ENCODE measurements around the gene TMCC2.

GRCh38 chr1:205287767-205288559 lies 60.2 kb downstream of the TMCC2 start:
- TF ChIP-seq, protein P1, sequence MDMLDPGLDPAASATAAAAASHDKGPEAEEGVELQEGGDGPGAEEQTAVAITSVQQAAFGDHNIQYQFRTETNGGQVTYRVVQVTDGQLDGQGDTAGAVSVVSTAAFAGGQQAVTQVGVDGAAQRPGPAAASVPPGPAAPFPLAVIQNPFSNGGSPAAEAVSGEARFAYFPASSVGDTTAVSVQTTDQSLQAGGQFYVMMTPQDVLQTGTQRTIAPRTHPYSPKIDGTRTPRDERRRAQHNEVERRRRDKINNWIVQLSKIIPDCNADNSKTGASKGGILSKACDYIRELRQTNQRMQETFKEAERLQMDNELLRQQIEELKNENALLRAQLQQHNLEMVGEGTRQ (IDR thresholded peaks at IDR 0.05; ENCODE audit: low read depth, low read length): no peak
- TF ChIP-seq CTCF (conservative IDR thresholded peaks at IDR 0.05; ENCODE audit: low read depth, low read length): no peak
- TF ChIP-seq BHLHE40 (IDR thresholded peaks at IDR 0.05; ENCODE audit: low read depth, low read length): no peak
- no peak for TF ChIP-seq POLR2A (IDR thresholded peaks at IDR 0.05; ENCODE audit: low read depth, low read length)
- TF ChIP-seq CEBPB (IDR thresholded peaks at IDR 0.05; ENCODE audit: low read depth, low read length): no peak
- TF ChIP-seq ELK1 (IDR thresholded peaks at IDR 0.05; ENCODE audit: borderline replicate concordance, low read depth, low read length): no peak
- no peak for TF ChIP-seq FOS (IDR thresholded peaks at IDR 0.05; ENCODE audit: low read depth, low read length)
- TF ChIP-seq RAD21 (IDR thresholded peaks at IDR 0.05; ENCODE audit: low read length): no peak
- TF ChIP-seq SMC3 (IDR thresholded peaks at IDR 0.05; ENCODE audit: low read depth, low read length): no peak
- TF ChIP-seq RCOR1 (IDR thresholded peaks at IDR 0.05; ENCODE audit: insufficient replicate concordance, low read length): no peak
- no peak for TF ChIP-seq MXI1 (IDR thresholded peaks at IDR 0.05; ENCODE audit: borderline replicate concordance, low read depth, low read length)
- TF ChIP-seq MAFK (IDR thresholded peaks at IDR 0.05; ENCODE audit: low read depth, low read length): no peak
